Keratinocyte (primary cell): ENCODE results near the gene DPP9. TPM values are rescaled to one million over a fixed set of nuclear protein-coding genes. Genes with fewer than 3 reads are reported as not detected.

ENCODE experiments used
- DNase-seq: peaks from one replicate; pipeline ENCODE4 v3.0.0-alpha.2; 2011; ENCODE audit warnings: low read depth, missing footprints, low spot score
- FAIRE-seq: peaks from 2 replicates; lab custom pipeline; 2011; peaks lifted over from hg19 to GRCh38; lab: Jason Lieb, UNC
- H2AFZ ChIP-seq: 2 replicates; pipeline ENCODE4 v1.6.0; 2012; ENCODE audit warnings: low read length, control low read depth, inconsistent platforms; ENCODE audit not compliant: control insufficient read depth
- H3K27ac ChIP-seq: 2 replicates; pipeline ENCODE4 v1.5.1; 2011; ENCODE audit warnings: low read length; ENCODE audit not compliant: control insufficient read depth, insufficient read depth
- H3K27me3 ChIP-seq: 3 replicates; pipeline ENCODE4 v1.6.0; 2011; ENCODE audit warnings: low read length; ENCODE audit not compliant: control insufficient read depth, insufficient read depth; ENCODE audit errors: extremely low read depth
- H3K36me3 ChIP-seq, 2 experiments: 2 replicates in 1 of 2; 3 replicates in 1 of 2; pipeline ENCODE4 v1.5.1; 2011; ENCODE audit warnings: low read length in 2 of 2, mild to moderate bottlenecking in 1 of 2; ENCODE audit not compliant: control insufficient read depth in 2 of 2, insufficient read depth in 2 of 2; ENCODE audit errors: extremely low read depth in 1 of 2
- H3K4me1 ChIP-seq: 3 replicates; pipeline ENCODE4 v1.5.1; 2011; ENCODE audit warnings: low read length; ENCODE audit not compliant: control insufficient read depth, insufficient read depth; ENCODE audit errors: extremely low read depth
- H3K4me2 ChIP-seq: 3 replicates; pipeline ENCODE4 v1.6.0; 2011; ENCODE audit warnings: low read depth, low read length; ENCODE audit not compliant: control insufficient read depth, insufficient read depth; ENCODE audit errors: extremely low read depth
- H3K4me3 ChIP-seq, 3 experiments: fragments of 200-600 bp in 1 of 3; sonication (generic) in 1 of 3; 2 replicates in 2 of 3; 3 replicates in 1 of 3; pipeline ENCODE4 v1.5.1; 2011 to 2016; ENCODE audit warnings: low read length in 3 of 3, mild to moderate bottlenecking in 3 of 3, control low read depth in 2 of 3, inconsistent platforms in 1 of 3, low read depth in 1 of 3, mixed read lengths in 1 of 3, mixed run types in 1 of 3, moderate library complexity in 1 of 3; ENCODE audit not compliant: control insufficient read depth in 2 of 3, insufficient read depth in 2 of 3; ENCODE audit errors: extremely low read depth in 1 of 3
- H3K79me2 ChIP-seq: 2 replicates; pipeline ENCODE4 v1.6.0; 2012; ENCODE audit warnings: low read length; ENCODE audit not compliant: control insufficient read depth, insufficient read depth
- H3K9ac ChIP-seq: 3 replicates; pipeline ENCODE4 v1.6.0; 2011; ENCODE audit warnings: low read length; ENCODE audit not compliant: control insufficient read depth, insufficient read depth; ENCODE audit errors: extremely low read depth
- H3K9me1 ChIP-seq: 3 replicates; pipeline ENCODE4 v1.6.0; 2011; ENCODE audit warnings: low read length; ENCODE audit not compliant: control insufficient read depth, insufficient read depth; ENCODE audit errors: extremely low read depth
- H3K9me3 ChIP-seq: 2 replicates; pipeline ENCODE4 v1.5.1; 2012; ENCODE audit warnings: low read depth, low read length; ENCODE audit not compliant: control insufficient read depth
- H4K20me1 ChIP-seq: 3 replicates; pipeline ENCODE4 v1.6.0; 2011; ENCODE audit warnings: low read length; ENCODE audit not compliant: control insufficient read depth, insufficient read depth; ENCODE audit errors: extremely low read depth
- EZH2 ChIP-seq: IDR thresholded peaks from one replicate; pipeline ENCODE4 v1.6.1; 2012; ENCODE audit warnings: inconsistent platforms, mild to moderate bottlenecking, low read length, moderate library complexity
- dilution Hi-C: fragments of 300-500 bp; cut with MboI; formaldehyde crosslinking; loops from one replicate; pipeline ENCODE4 v1.7.0; 2020; ENCODE audit warnings: low sequenced_read_pairs; ENCODE audit not compliant: extremely low pct_ligation_motif_present
- polyA plus RNA-seq, 5 experiments: library from polyadenylated mRNA; depleted of rRNA in 3 of 5; stranded (reverse) in 3 of 5; stranded (forward) in 1 of 5; unstranded in 1 of 5; fragments of >200 nt; gene quantifications; 1 replicate in 1 of 5; 2 replicates in 3 of 5; 3 replicates in 1 of 5; pipeline versions ENCODE4 v1.2.1 to v1.2.3, GENCODE V29; 2011 to 2012; ENCODE audit warnings: missing spikeins in 2 of 5, low read depth in 1 of 5, low replicate concordance in 1 of 5
- TF ChIP-seq, protein P1 (sequence below), 3 experiments: IDR thresholded peaks in 1 of 3; conservative IDR thresholded peaks in 1 of 3; optimal IDR thresholded peaks in 1 of 3; 2 replicates in 2 of 3; 3 replicates in 1 of 3; pipeline versions ENCODE3 to v1.5.1; 2011; ENCODE audit warnings: low read length in 3 of 3, mild to moderate bottlenecking in 3 of 3, moderate library complexity in 2 of 3, control low read depth in 1 of 3, inconsistent platforms in 1 of 3; ENCODE audit not compliant: insufficient read depth in 2 of 3; ENCODE audit errors: extremely low read depth in 1 of 3

DPP9 gene
- polyA plus RNA-seq, 1 donor (not counting 4 experiments of a cell fraction or from before 2014, with no cell fraction given), result 19.2 TPM

DNA sequence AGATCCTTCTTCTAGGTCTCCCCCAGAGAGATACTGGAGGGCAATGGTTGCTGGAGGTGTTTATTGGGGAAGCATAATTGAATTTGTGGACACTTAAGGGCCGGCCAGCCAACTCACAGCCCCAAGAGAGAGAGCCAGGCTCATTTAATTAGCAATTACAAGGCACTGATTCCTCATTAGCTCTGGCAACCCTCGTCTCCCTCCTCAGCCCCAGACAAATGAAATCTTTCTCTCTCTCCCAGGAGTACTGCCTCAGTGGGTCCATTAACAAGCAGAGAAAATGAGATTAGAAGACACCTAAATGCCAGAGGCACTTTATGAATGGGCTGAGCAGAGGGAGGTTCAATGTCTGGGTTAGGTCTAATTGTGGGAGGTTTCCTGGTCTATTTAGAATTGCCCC is 48.9 kb upstream of the DPP9 start:
- no peaks in the 10 kb centered on the region for H3K79me2 ChIP-seq
- TF ChIP-seq EZH2, result no peak
- TF ChIP-seq, protein P1, sequence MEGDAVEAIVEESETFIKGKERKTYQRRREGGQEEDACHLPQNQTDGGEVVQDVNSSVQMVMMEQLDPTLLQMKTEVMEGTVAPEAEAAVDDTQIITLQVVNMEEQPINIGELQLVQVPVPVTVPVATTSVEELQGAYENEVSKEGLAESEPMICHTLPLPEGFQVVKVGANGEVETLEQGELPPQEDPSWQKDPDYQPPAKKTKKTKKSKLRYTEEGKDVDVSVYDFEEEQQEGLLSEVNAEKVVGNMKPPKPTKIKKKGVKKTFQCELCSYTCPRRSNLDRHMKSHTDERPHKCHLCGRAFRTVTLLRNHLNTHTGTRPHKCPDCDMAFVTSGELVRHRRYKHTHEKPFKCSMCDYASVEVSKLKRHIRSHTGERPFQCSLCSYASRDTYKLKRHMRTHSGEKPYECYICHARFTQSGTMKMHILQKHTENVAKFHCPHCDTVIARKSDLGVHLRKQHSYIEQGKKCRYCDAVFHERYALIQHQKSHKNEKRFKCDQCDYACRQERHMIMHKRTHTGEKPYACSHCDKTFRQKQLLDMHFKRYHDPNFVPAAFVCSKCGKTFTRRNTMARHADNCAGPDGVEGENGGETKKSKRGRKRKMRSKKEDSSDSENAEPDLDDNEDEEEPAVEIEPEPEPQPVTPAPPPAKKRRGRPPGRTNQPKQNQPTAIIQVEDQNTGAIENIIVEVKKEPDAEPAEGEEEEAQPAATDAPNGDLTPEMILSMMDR (optimal IDR thresholded peaks at IDR 0.05 in 1 of 3, IDR thresholded peaks at IDR 0.05 in 1 of 3, conservative IDR thresholded peaks at IDR 0.05 in 1 of 3; ENCODE audit: extremely low read depth in 1 of 3, insufficient read depth in 2 of 3, low read length in 3 of 3), result no peak
- H3K9ac ChIP-seq, result no peak overlapping the region
- H3K4me1 ChIP-seq, result no peaks in the 10 kb centered on the region
- peaks cover 2% of the 10 kb centered on the region for H4K20me1 ChIP-seq
- dilution Hi-C loops, result no loop called here
- no peaks in the 10 kb centered on the region for H3K27me3 ChIP-seq
- DNase-seq (no peak), FAIRE-seq (no peak)
- H3K4me2 ChIP-seq, result no peak overlapping the region
- H3K9me1 ChIP-seq, result no peaks in the 10 kb centered on the region
- no peaks in the 10 kb centered on the region for H3K9me3 ChIP-seq
- H3K4me3 ChIP-seq, result no peak overlapping the region
- H2AFZ ChIP-seq, result no peak overlapping the region
- no peak overlapping the region for H3K27ac ChIP-seq
- no peaks in the 10 kb centered on the region for H3K36me3 ChIP-seq

DNA sequence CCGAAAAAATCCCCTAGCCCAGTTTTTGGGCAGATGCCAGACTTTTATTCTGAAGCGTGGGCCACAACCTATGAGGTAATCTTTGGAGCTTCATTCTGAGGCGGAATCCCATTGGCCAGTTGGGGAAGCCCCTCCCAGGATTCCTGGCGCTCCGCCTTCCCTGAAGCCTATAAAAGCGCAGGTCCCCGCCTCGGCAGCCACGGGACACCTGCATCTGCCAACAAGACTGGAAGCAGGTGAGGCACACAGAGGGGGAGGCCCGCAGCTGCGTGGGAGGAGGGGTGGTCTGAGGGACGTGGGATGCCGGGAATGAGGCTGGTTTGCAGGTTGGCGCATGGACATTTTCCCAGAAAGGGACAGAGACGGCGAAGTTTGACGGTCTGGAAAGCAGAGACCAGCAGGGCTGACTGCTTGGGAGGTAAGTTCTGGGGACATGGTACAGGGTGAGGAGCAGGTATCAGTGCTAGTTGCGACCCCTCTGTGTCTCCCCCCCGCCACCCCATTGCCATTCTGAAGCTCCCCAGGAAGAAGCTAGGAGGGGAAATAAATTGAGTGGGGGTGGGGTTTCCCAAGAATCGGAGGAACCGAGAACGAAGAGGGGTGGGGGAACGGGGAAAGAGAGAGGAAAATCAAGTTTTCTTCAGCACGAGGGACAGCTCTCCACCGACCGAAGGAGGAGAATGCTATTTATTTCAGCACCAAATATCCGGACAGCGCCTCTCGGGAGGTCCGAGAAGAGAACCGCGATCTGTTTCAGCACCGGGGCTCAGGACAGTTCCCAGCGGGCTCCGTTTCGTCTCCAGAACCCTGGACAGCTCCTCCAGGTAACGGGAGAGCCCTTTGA is 45.5 kb upstream of the DPP9 start:
- Histone ChIP-seq H3K27me3 (peaks cover under 1% of the 10 kb centered on the region), H3K9me1 (no peaks in the 10 kb centered on the region), H2AFZ (no peak overlapping the region), H3K27ac (no peak overlapping the region), H3K4me3 (no peak overlapping the region), H3K4me1 (no peaks in the 10 kb centered on the region), H4K20me1 (peaks cover 2% of the 10 kb centered on the region), H3K79me2 (no peaks in the 10 kb centered on the region), H3K9ac (no peak overlapping the region), H3K9me3 (no peaks in the 10 kb centered on the region), H3K4me2 (no peak overlapping the region), H3K36me3 (no peaks in the 10 kb centered on the region)
- DNase-seq, result peak; percentile 38
- TF ChIP-seq EZH2, result no peak
- TF ChIP-seq, protein P1 (optimal IDR thresholded peaks at IDR 0.05 in 1 of 3, IDR thresholded peaks at IDR 0.05 in 1 of 3, conservative IDR thresholded peaks at IDR 0.05 in 1 of 3; ENCODE audit: extremely low read depth in 1 of 3, insufficient read depth in 2 of 3, low read length in 3 of 3), result no peak
- dilution Hi-C loops, result no loop called here
- FAIRE-seq, result no peak
